NCI-H2227 treated with DMSO at 0.1 percent for 48 hours (cell line): ENCODE data around the gene CDC73.
"Not testable (repeated sequence)": the region's sequence is repeated elsewhere in the genome, so short reads cannot be mapped to it uniquely, and the experiment has no call there.

Source experiments
- DNase-seq: peaks from one replicate; lab custom pipeline; 2025; lab: John Stamatoyannopoulos, UW

The CDC73 gene

GRCh38 chr1:193234530-193234929 is 112.7 kb downstream of the CDC73 start:
- no peak for DNase-seq

GRCh38 chr1:193237381-193237978 is 115.6 kb downstream of the CDC73 start:
- no peak for DNase-seq

- DNase-seq, result no peak
These were observed 118.8 kb downstream of the CDC73 start for GRCh38 chr1:193240609-193241008.

- no peak for DNase-seq
These were observed 119.4 kb downstream of the CDC73 start for GRCh38 chr1:193241132-193241827.

- no peak for DNase-seq
These were observed 120.2 kb downstream of the CDC73 start for GRCh38 chr1:193242000-193242399.

GRCh38 chr1:193249187-193249586 is 127.4 kb downstream of the CDC73 start:
- no peak for DNase-seq

- no peak for DNase-seq
These were observed 130.1 kb downstream of the CDC73 start for GRCh38 chr1:193251950-193252349.

- no peak for DNase-seq
These were observed 134.2 kb downstream of the CDC73 start for GRCh38 chr1:193256019-193256418.

- DNase-seq, result no peak
These were observed 137.8 kb downstream of the CDC73 start for GRCh38 chr1:193259636-193260035.

GRCh38 chr1:193260056-193260745 is 138.4 kb downstream of the CDC73 start:
- DNase-seq, result no peak

- DNase-seq, result no peak
These were observed 139.1 kb downstream of the CDC73 start for GRCh38 chr1:193260896-193261295.

- no peak for DNase-seq
These were observed 140.8 kb downstream of the CDC73 start for GRCh38 chr1:193262661-193263060.

GRCh38 chr1:193264313-193265065 is 142.7 kb downstream of the CDC73 start:
- no peak for DNase-seq

- DNase-seq, result no peak
These were observed 143.9 kb downstream of the CDC73 start for GRCh38 chr1:193265716-193266115.

GRCh38 chr1:193266794-193267193 is 145.0 kb downstream of the CDC73 start:
- DNase-seq, result not testable (repeated sequence)

GRCh38 chr1:193270996-193271395 is 149.2 kb downstream of the CDC73 start:
- no peak for DNase-seq

- no peak for DNase-seq
These were observed 153.9 kb downstream of the CDC73 start for GRCh38 chr1:193275773-193276172.

GRCh38 chr1:193278968-193279367 is 157.1 kb downstream of the CDC73 start:
- DNase-seq, result no peak

- DNase-seq, result no peak
These were observed 160.1 kb downstream of the CDC73 start for GRCh38 chr1:193281894-193282293.

GRCh38 chr1:193283016-193283415 is 161.2 kb downstream of the CDC73 start:
- DNase-seq, result no peak

GRCh38 chr1:193284219-193284618 is 162.4 kb downstream of the CDC73 start:
- no peak for DNase-seq

- DNase-seq, result no peak
These were observed 163.8 kb downstream of the CDC73 start for GRCh38 chr1:193285641-193286040.
